Activated CD8-positive, alpha-beta memory T cell treated with anti-CD3 and anti-CD28 coated beads, Interleukin-2, amount 50 U/mL, for 24 hours (primary cell): Measurements from ENCODE around the gene ZNF428.
"Not testable (repeated sequence)": the region's sequence is repeated elsewhere in the genome, so short reads cannot be mapped to it uniquely, and the experiment has no call there.

Source experiments
- DNase-seq: peaks from one replicate; pipeline ENCODE4 v3.0.0-alpha.2; 2020; ENCODE audit errors: extremely low read depth

The ZNF428 gene

DNA sequence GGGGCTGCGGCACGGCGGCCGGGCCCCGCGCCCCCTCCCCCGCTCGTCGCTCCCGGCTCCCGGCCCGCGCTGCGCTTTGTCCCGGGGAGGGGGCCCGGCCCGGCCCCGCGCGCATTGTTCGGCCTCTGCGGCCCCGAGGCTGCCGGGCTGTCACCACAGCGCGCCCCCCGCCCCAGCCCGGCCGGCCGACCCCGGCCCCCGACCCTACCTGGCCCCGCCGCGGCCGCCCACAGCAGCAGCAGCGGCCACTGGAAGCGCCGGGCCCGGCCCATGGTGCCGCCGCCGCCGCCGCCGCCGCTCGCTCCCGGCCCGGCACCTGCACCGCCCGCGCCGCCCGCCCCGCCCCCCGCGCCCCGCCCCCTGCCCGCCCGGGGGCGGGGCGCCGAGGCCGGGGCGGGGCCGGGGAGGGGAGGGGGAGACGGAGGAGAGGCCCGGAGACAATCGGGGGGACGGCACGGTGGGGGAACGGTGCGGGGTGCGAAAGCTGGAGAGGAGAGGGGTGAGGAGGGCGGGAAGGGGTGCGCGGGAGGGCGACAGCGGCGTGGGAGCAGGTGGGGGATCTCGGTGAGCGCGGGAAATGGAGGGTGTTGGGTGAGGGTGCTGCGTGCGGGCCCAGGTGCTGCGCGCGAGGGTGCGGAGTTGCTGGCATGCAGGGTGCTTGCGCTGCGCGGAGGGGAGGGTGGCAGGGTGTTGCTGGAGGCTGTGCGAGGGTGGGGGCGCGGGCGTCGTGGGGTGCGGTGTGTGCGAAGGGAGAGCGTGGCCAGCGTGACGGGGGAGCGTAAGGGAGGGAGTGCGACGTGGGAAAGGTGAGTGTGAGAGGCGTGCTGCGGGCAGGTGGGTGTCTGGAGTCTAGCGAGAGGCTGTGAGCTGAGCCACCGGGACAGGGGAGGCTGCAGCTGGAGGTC lies 20.3 kb upstream of the ZNF428 start, which contains the start of gene CADM4:
TSS of gene CADM4 (minus strand) at position 332 of the 905 bp plus-strand sequence. CDS start at position 272, 60 bp downstream.
- no peak for DNase-seq

GRCh38 chr19:43638995-43639518 lies 19.6 kb upstream of the ZNF428 start:
- no peak for DNase-seq

DNA sequence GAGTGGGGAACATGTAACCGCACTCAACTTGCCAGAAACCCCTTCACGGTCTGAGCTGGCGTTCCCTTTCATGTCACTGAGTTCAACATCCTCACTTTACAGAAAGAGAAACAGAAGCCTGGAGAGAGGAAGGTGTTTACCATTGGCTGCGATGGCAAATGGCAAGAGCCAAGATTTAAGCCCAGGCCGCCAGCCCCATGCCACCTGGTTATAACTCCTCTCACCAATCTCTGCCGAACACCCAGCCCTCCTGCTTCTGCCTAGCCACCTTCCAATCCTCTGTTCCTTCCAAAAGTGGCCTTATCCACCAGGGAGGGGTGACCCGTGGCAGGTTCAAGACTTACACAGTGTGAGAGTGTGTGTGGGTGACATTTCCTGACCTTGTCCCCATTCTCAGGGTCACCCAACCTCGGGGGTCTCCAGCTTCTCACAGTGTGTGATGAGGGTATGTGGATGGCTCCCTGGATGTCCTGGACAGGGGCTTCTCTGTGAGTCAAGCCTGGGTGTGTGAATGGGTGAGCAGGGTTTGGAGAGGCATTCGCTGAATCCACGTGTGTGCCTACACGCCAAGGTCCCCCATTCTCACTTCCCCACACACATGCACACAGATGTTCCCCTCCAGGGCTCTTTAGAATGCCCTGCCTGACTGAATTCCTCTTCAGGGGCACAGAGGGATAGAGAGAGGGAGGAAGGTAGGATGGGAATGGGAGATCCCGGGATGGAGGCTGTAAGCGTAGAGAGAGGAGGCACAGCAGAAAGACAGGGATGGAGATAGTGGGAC lies 19.0 kb upstream of the ZNF428 start:
- DNase-seq, result no peak

- DNase-seq, result no peak
Measured at GRCh38 chr19:43636121-43636683, 16.8 kb upstream of the ZNF428 start.

- DNase-seq, result not testable (repeated sequence)
Measured at GRCh38 chr19:43635561-43635940, 16.1 kb upstream of the ZNF428 start.

DNA sequence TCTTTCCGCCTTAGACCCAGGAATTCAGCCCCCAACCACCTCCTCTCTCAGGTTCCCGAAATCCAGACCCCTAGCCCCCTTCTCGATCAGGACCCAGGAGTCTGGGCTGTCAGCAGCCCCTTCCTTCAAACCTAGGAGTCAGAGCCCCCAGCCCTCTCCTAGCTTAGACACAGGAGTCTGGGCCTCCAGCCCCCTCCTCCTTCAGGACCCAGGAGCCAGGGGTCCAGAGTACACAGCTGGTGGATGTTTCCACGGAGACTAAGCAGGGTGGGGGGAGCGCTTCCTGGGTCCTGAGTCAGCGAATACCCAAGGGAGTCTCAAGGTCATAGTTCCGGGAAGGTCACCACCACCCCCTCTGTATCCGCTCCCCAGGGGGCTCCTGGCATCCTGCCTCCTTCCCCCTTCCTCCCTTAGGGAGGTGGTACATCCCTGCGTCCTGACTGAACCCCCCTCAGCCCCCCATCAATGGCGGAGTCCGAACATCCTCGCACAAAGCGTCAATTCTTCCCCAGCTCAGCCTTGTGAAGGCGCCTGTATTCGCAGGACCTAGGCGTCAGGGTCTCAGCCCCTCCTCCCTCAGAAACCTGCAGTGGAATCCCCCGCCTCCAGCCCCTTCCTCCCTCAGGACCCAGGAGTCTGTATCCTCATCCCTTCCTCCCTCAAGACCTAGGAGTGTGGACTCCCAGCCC lies 15.6 kb upstream of the ZNF428 start:
- DNase-seq, result no peak

- DNase-seq, result no peak
Measured at GRCh38 chr19:43634506-43634871, 15.1 kb upstream of the ZNF428 start.

DNA sequence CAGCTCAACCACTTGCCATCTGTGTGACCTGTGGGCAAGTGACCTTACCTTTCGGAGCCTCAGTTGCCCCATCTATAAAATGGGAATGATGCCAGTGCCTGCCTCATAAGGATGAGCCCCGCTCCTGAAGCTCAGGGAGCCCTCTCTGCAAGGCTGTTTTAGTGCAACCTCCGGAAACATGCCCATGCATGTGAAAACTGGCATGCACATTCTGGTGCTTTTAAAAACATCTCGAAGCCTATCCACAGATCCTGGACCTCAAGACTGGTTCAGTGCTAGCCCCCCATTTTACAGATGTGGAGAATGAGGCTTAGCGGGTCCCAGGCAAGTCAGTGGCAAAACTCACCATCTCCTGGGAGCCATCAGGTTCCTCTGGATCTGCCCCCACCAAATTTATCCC lies 14.6 kb upstream of the ZNF428 start:
- DNase-seq, result no peak

- no peak for DNase-seq
Measured at GRCh38 chr19:43633520-43633919, 14.1 kb upstream of the ZNF428 start.

DNA sequence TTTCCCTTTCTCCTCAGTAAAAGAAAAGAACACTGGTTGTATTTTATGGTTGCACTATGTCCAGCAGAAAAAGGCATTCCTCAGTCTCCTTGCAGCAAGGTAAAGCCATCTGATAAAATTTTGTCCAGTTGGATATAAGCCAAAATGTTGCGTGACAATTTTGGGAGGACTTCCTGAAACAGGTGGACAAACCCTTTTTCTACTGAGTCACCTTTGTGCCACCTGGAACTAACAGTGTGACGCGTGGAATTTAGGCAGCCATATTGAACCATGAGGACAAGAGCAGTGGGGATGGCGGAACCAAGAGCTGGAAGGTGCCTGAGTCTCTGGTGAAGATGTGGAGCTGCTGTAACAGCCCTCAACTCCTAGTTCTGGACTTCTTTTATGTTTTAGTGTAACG lies 12.1 kb upstream of the ZNF428 start:
- DNase-seq, result no peak

DNA sequence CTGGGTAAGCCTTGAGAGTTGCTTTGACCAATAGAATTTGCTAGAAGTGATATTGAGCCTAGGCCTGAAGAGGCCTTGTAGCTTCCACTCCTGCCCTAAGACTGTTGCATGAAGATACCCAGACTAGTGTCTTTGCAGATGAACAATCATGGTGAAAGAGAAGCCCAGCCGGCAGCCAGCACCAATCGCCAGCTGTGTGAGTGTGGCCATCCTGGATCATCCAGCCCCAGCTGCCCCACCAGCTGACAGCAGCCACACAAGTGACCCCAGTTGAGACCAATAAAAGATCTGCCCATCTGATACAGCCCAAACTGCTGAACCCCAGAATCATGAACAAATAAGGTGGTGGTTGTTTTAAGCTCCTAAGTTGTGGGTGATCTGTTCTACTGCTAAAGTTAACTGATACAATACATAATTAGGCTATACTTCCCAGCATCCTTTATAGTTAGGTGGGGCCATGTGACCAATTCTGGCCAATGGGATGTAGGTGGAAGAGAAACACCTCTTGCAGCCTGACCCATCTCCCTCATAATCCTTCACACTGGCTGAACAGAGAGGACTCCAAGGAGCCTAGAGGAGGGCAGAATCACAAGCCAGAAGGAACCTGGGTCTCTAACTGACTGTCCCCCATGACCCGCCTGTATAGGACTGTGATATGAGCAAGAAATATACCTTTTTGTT lies 9.4 kb upstream of the ZNF428 start:
- DNase-seq, result no peak

DNA sequence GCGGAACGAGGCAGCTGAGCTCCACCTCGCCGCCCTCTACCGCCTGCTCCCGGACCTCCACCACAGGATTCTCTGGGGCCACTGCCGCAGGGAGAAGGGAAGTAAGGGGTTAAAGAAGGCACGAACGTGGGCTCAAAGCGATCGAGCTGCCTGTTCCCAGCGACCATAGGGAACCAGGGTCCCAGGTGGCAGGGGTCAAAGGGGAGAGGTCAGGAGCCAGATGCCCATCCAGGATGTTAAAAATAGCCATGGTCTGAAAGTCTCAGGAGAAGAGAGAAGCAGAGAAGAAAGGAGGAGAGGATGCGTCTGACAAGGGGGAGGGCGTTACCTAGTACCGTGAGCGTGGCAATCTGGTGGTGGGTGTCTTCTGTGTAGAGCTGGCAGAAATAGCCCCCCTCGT lies 7.4 kb upstream of the ZNF428 start:
- no peak for DNase-seq

- DNase-seq, result no peak
Measured at GRCh38 chr19:43625918-43626579, 6.6 kb upstream of the ZNF428 start.

DNA sequence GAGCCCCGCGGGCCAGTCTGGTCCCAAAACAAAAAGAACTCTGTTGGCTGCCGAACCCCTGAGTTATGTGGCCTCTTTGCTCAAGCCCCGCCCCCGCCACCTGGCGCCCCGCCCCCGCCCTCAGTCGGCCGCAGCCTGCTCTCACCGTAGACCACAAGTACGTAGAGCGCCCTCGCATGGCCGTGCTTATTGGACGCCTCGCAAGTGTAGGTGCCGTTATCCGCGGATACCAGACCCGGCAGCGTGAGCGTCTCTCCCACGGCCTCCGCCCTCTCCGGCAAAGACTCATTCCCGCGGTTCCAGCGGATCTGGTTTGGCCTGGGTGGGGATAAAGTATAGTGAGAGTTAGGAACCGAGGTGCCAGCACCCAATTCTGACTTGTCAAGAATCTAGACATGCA lies 5.5 kb upstream of the ZNF428 start:
- peak; percentile 60 for DNase-seq

GRCh38 chr19:43623889-43624670 lies 4.7 kb upstream of the ZNF428 start:
- DNase-seq, result no peak

GRCh38 chr19:43622956-43623355 lies 3.5 kb upstream of the ZNF428 start:
- no peak for DNase-seq

DNA sequence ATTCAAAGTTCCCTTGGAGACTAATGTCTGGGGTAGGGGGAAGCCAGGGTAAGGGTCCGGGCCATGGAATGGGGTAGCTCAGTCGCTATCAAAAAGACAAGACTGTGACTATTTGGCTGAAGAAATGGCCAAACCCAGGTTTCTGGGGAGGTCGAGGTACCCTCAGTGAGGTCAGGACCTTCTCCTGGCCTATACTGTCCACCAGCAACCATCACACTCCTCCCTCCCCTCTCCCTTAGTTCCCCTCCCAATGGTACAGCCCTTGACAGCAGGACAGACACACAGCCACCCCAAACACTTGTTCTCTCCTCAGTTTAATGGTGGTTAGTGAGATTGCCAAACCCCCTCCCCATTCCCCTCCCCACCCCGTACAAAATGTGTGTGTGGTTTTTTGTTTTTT lies 2.6 kb upstream of the ZNF428 start:
- DNase-seq, result no peak

DNA sequence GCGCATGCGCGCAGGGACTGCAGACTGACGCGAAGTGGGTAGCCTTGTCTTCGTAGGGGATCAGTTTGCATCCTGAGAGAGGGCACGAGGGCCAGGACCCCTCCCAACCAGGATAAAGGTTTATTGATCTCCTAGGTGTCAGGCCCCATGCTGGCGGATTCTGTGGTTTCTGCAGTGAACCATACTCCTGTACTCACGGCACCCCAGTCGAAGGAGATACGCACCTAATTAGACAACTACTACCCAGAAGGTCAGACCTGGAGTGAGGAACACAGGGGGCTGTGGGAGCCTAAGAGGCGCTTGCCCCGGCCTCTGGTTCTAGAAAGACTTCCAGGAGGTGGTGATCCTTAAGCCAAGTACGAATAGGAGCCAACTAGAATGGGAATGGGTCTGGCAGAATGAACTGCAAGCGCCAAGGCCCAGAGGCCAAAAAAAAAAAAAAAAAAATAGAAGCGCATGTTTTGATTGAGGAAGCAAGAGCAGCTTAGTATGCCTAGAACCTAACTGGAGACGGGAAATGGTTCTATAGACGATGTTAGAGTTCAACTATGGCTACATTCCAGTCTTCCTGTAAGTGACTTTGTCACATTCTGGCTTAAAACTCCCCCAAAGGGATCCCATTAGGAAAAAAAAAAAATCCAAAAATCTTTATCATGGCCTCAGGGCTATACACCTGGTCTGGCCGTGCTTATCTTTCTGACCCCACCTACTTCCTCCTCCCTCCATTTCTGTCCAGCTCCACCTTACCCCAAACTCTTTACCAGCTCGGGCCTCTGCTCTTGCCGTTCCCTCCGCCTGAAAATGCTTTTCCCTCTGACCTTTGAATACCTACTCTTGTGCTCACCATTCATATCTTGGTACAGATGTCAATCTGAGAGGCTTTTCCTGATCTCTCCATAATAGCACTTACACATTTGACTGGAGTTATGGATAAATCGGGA lies 902 bp upstream of the ZNF428 start:
- no peak for DNase-seq

DNA sequence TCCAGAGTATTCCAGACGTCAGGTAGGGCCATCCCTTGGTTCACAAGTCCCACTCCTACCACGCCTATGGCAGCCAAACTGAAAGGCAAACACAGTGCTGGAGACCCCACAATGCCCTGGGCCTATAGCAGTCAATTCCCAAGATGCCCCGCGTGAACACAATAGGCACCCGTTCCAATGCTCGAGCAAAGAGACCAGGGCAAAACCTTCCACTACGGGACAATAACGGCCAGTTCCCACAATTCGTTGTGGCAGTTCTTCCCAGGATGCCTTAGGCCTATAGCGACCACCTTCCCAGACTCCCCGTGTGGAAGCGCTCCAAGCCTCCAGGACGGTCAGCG lies 538 bp downstream of the ZNF428 start:
- no peak for DNase-seq
